B cell (primary cell): Measurements from ENCODE around the gene CHCHD6. TPM values are rescaled to one million over a fixed set of nuclear protein-coding genes. Genes with fewer than 3 reads are reported as not detected.

Experiments used
- ATAC-seq: fragments of 200-7000 bp; cut with Tn5 transposase; one replicate; pipeline ENCODE4 v1.10.0; 2021; ENCODE audit warnings: low read depth, mild to moderate bottlenecking, moderate number of reproducible peaks, moderate library complexity
- CTCF ChIA-PET: fragments of 350-600 bp; sonication (Branson Sonifier 250); formaldehyde crosslinking; loops from one replicate; lab custom pipeline; 2021; ENCODE audit warnings: antibody characterized with exemption, inconsistent platforms; lab: Charles Lee
- POLR2A ChIA-PET: fragments of 350-600 bp; sonication (Branson Sonifier 250); formaldehyde crosslinking; loops from one replicate; lab custom pipeline; 2021; ENCODE audit warnings: antibody characterized with exemption; lab: Charles Lee
- DNase-seq: peaks from one replicate; pipeline ENCODE4 v3.0.0; 2013
- H2AFZ ChIP-seq: 2 replicates; pipeline ENCODE4 v1.6.1; 2012; ENCODE audit warnings: mild to moderate bottlenecking, low read depth, low read length; ENCODE audit not compliant: insufficient read depth, poor library complexity, severe bottlenecking
- H3K27ac ChIP-seq, 2 donors: 1 replicate in 1 of 2; 2 replicates in 1 of 2; pipeline ENCODE4 v1.5.1; 2012 to 2013; ENCODE audit warnings: low read length in 2 of 2, mild to moderate bottlenecking in 2 of 2, moderate library complexity in 1 of 2
- H3K27me3 ChIP-seq, 4 experiments: fragments of 200-600 bp in 1 of 4; sonication (generic) in 1 of 4; replicated peaks in 1 of 4; 1 replicate in 2 of 4; 2 replicates in 2 of 4; pipeline versions ENCODE4 v1.6.1 to v1.7.0; 2013 to 2016; ENCODE audit warnings: low read length in 3 of 4, mild to moderate bottlenecking in 2 of 4, mixed read lengths in 1 of 4, moderate library complexity in 1 of 4; ENCODE audit not compliant: insufficient read depth in 4 of 4, control insufficient read depth in 3 of 4; ENCODE audit errors: control extremely low read depth in 1 of 4
- H3K36me3 ChIP-seq, 2 experiments: replicated peaks in 1 of 2; 1 replicate in 1 of 2; 2 replicates in 1 of 2; pipeline versions ENCODE4 v1.6.1 to v1.7.1; 2013; ENCODE audit warnings: low read length in 1 of 2; ENCODE audit not compliant: insufficient read depth in 2 of 2, control insufficient read depth in 1 of 2; ENCODE audit errors: control extremely low read depth in 1 of 2, extremely low read depth in 1 of 2
- H3K4me1 ChIP-seq, 2 donors: fragments of 200-600 bp in 1 of 2; sonication (generic) in 1 of 2; 1 replicate in 1 of 2; 2 replicates in 1 of 2; pipeline versions ENCODE4 v1.5.1 to v1.6.1; 2013 to 2017; ENCODE audit warnings: low read length in 2 of 2; ENCODE audit not compliant: control insufficient read depth in 2 of 2, insufficient read depth in 2 of 2
- H3K4me2 ChIP-seq: replicated peaks from 2 replicates; pipeline ENCODE3; 2012; ENCODE audit warnings: mild to moderate bottlenecking, low read depth, low read length; ENCODE audit not compliant: poor library complexity, severe bottlenecking
- H3K4me3 ChIP-seq, 5 experiments: fragments of 200-600 bp in 1 of 5; sonication (generic) in 1 of 5; 1 replicate in 3 of 5; 2 replicates in 2 of 5; pipeline versions ENCODE4 v1.5.1 to v1.7.0; 2011 to 2016; ENCODE audit warnings: low read length in 4 of 5, mild to moderate bottlenecking in 4 of 5, low read depth in 2 of 5, control low read depth in 1 of 5, moderate library complexity in 1 of 5; ENCODE audit not compliant: insufficient read depth in 1 of 5; ENCODE audit errors: control extremely low read depth in 1 of 5, extremely low read depth in 1 of 5
- H3K79me2 ChIP-seq: fragments of 200-600 bp; sonication (generic); one replicate; pipeline ENCODE4 v1.6.0; 2016; ENCODE audit warnings: low read length; ENCODE audit not compliant: control insufficient read depth, insufficient read depth
- H3K9ac ChIP-seq: fragments of 200-600 bp; sonication (generic); 2 replicates; pipeline ENCODE4 v1.6.1; 2017; ENCODE audit warnings: mild to moderate bottlenecking, low read length, moderate library complexity
- H3K9me3 ChIP-seq, 3 donors: one replicate each; pipeline versions ENCODE4 v1.6.1 to v1.7.1; 2013; ENCODE audit warnings: low read length in 2 of 3; ENCODE audit not compliant: control insufficient read depth in 2 of 3, insufficient read depth in 1 of 3; ENCODE audit errors: control extremely low read depth in 1 of 3
- H4K20me1 ChIP-seq: 2 replicates; pipeline ENCODE4 v1.6.0; 2012; ENCODE audit warnings: mild to moderate bottlenecking, low read length; ENCODE audit not compliant: insufficient read depth, control insufficient read depth, poor library complexity, severe bottlenecking
- H3K27ac Mint-ChIP-seq: one replicate; pipeline ENCODE4 v1.8.0; 2021; ENCODE audit warnings: mixed read lengths
- H3K27me3 Mint-ChIP-seq: one replicate; pipeline ENCODE4 v1.8.0; 2021; ENCODE audit warnings: mixed read lengths
- H3K4me1 Mint-ChIP-seq: one replicate; pipeline ENCODE4 v1.8.0; 2021; ENCODE audit warnings: mixed read lengths
- H3K4me3 Mint-ChIP-seq: one replicate; pipeline ENCODE4 v1.8.0; 2021; ENCODE audit warnings: mixed read lengths
- H3K9me3 Mint-ChIP-seq: one replicate; pipeline ENCODE4 v1.8.0; 2022; ENCODE audit warnings: mixed read lengths; ENCODE audit not compliant: insufficient read depth
- CTCF ChIP-seq: fragments of 200-600 bp; IDR thresholded peaks from one replicate; pipeline ENCODE4 v1.8.0; 2022; ENCODE audit warnings: antibody characterized with exemption, mild to moderate bottlenecking
- EZH2 ChIP-seq: IDR thresholded peaks from 2 replicates; pipeline ENCODE4 v1.6.1; 2012; ENCODE audit warnings: borderline replicate concordance, low read depth, mild to moderate bottlenecking, moderate library complexity, low read length; ENCODE audit not compliant: insufficient read depth, poor library complexity, severe bottlenecking
- WGBS: methylation state at CpG from one replicate; pipeline ENCODE4 v1.1.5; 2013; ENCODE audit warnings: missing lambda C conversion rate; ENCODE audit not compliant: insufficient coverage; 5-methylcytosine and 5-hydroxymethylcytosine counted together
- intact Hi-C: fragments of 100-400 bp; cut with micrococcal nuclease; formaldehyde crosslinking; loops from one replicate; pipeline ENCODE4 v1.10.0; 2022
- polyA plus RNA-seq: library from polyadenylated mRNA; depleted of rRNA; stranded (reverse); fragments of >200 nt; gene quantifications from 2 replicates; pipeline ENCODE4 v1.2.3, GENCODE V29; 2012
- total RNA-seq, 2 donors: library from RNA; stranded (reverse); fragments of 120-200 nt in 1 of 2; gene quantifications; 1 replicate in 1 of 2; 2 replicates in 1 of 2; pipeline versions ENCODE4 v1.2.3 to v1.2.4, GENCODE V29; 2013 to 2022

Gene CHCHD6
- total and polyA plus RNA-seq, 2 donors (not counting 1 experiment from before 2014, with no cell fraction given), result 8.0 to 13.5 TPM

- Histone ChIP-seq H3K4me3 (no peak overlapping the region), H3K4me1 (peaks cover 11 to 15% of the 10 kb centered on the region in 2 donors), H3K27ac (no peak overlapping the region), H3K4me2 (no peak overlapping the region), H3K9ac (no peak overlapping the region), H2AFZ (no peak overlapping the region), H3K27me3 (peaks cover 0 to 5% (median 0%) of the 10 kb centered on the region in 4 experiments), H3K9me3 (no peaks in the 10 kb centered on the region), H3K79me2 (peaks cover 22% of the 10 kb centered on the region), H4K20me1 (no peaks in the 10 kb centered on the region), H3K36me3 (no peaks in the 10 kb centered on the region)
- WGBS, result 96% methylated on average over 3 of the region's 3 CpGs
- ATAC-seq (no peak), DNase-seq (no peak)
- Mint-ChIP-seq H3K4me3 (no peak overlapping the region), H3K27me3 (peaks cover 16% of the 10 kb centered on the region), H3K4me1 (peaks cover 17% of the 10 kb centered on the region), H3K9me3 (no peaks in the 10 kb centered on the region), H3K27ac (no peak overlapping the region)
- ChIA-PET POLR2A (no interaction called here), CTCF (interaction anchor here (0.7 kb wide), 1 partner anchor 27 kb away, joined by 3 read pairs; no protein-coding TSS in a partner anchor)
- intact Hi-C loops, result loop anchor here (10.0 kb wide), 1 partner anchor 622 kb away; the partner anchor contains the start of gene SLC41A3
- TF ChIP-seq CTCF (no peak), EZH2 (no peak)
Measured at GRCh38 chr3:126706631-126707030, 2.6 kb downstream of the CHCHD6 start.

DNA sequence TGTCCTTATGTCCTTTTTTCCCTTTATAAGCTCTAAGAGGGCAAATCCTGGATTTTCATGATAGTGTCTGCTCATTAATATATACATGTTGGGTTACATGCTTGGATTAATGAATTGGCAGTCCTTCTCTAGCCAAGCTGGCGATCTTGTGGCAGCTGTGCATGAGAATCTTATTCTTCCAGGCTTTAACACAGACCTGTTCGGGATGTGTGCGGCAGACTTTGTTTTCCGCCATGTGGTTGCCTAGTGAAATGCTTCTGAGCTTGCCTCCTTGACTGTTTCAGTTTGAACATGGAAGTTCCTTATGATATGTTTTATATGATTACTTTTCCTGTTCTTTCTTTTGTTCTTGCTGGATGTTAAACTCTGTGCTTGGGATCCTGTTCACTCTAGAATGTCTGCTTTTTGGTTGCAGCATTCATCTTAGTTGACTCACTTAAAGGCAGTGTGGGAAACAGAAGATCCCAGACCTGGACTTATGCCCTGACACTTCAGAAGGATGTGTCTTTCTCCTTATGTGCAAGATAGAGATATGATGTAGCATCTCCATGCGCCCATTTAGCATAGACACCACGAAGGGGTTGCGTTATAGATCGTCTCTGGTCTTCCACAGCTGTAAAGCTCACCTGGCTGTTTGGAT lies 7.2 kb downstream of the CHCHD6 start:
- peaks cover 2% of the 10 kb centered on the region for H3K4me1 Mint-ChIP-seq
- Histone ChIP-seq H3K4me2 (no peak overlapping the region), H3K4me3 (no peak overlapping the region), H3K79me2 (peaks cover 23% of the 10 kb centered on the region), H3K27ac (no peak overlapping the region), H3K9me3 (no peaks in the 10 kb centered on the region), H3K4me1 (no peaks in the 10 kb centered on the region), H3K36me3 (no peaks in the 10 kb centered on the region), H4K20me1 (no peaks in the 10 kb centered on the region), H3K27me3 (no peaks in the 10 kb centered on the region), H2AFZ (no peak overlapping the region), H3K9ac (no peak overlapping the region)
- no peaks in the 10 kb centered on the region for H3K27me3 Mint-ChIP-seq
- H3K9me3 Mint-ChIP-seq, result no peaks in the 10 kb centered on the region
- ChIA-PET POLR2A (no interaction called here), CTCF (interaction anchor here (0.9 kb wide), 1 partner anchor 744 kb away, joined by 3 read pairs; no protein-coding TSS in a partner anchor)
- H3K27ac Mint-ChIP-seq, result no peak overlapping the region
- intact Hi-C loops, result no loop called here
- no peak for ATAC-seq
- no peak for DNase-seq
- TF ChIP-seq CTCF, result no peak
- H3K4me3 Mint-ChIP-seq, result no peak overlapping the region
- 98% methylated on average over 8 of the region's 8 CpGs for WGBS
